Hematopoietic multipotent progenitor cell treated with erythropoietin and hydrocortisone succinate and interleukin-3 and kit ligand, for 15 days (in vitro differentiated cells): ENCODE results near the gene MAP6D1.
"Not testable (repeated sequence)": the region's sequence is repeated elsewhere in the genome, so short reads cannot be mapped to it uniquely, and the experiment has no call there.

Source experiments
- DNase-seq: peaks from one replicate; pipeline ENCODE4 v3.0.0-alpha.2; 2015; ENCODE audit warnings: low spot score

MAP6D1 gene

DNA sequence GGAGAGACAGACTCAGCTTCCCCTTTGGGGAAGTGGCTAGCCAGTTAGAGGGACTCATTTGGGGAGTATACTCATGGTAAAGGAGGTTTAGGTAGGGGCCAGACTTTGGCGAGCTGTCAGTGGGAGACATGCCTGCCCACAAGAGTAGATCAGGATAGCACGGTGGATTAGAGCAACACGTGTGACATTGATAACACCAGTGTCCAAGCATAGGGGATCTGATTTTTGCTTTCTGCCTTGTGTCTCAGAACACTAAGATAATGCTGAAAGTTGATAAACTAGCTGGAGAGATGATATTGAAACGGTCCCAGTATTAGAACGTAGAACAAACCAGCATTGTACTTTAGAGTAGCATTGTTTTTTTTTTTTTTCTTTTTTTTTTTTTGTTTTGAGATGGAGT is 25.9 kb downstream of the MAP6D1 start:
- DNase-seq = no peak

DNA sequence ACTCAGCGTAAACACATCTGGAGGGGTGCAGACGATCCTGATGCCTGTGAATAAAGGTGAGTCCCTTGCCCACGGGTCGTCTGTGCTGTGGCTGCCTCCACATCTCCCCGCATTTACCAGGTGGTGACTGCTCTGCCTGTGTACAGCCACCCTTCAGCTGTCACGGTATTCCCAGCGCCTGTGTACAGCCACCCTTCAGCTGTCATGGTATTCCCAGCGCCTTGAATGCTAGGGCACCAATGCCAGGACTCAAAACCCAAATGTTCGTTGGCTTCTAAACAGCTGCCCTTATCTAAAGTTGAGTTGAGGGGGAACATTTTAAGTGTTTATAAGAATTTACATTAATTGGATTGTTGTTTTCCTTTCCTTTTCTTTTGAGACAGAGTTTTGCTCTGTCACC is 27.4 kb downstream of the MAP6D1 start:
- DNase-seq = no peak

DNA sequence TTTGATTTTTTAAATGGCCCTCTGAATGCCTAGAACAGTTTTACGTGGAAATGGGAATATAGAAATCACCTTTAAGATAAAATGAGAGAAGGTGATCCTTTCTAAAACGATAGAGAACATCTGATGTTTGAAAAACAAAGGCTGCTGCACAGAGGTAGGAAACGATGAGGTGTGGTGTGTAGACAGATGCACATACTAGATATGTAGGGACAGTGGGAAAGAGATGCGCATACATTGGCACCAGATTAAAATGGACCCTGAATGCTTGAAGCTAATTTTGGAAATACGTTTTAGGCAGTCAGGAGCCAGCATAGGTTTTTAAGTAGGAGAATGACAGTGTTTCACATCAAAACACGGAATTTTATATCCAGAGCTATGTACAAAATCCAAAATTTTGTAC is 29.0 kb downstream of the MAP6D1 start:
- DNase-seq = no peak

DNA sequence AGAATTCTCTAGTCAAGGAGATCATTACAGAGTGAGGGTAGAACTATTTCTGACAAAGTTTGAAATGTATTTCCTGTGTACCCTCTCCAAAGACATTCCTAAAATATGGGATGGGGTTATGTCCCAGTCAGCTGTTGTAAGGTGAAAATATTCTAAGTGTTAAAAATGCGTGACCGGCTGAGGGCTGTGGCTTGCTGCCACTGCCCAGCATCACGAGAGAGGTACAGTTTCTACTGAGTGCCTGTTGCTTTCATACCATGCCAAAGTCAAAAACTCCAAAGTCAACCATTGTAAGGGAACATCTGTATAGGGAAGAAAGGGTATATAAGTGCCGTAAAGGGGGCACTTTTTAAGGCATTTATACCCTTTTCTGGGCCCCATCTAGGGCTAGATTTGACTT is 30.9 kb downstream of the MAP6D1 start:
- no peak for DNase-seq

DNA sequence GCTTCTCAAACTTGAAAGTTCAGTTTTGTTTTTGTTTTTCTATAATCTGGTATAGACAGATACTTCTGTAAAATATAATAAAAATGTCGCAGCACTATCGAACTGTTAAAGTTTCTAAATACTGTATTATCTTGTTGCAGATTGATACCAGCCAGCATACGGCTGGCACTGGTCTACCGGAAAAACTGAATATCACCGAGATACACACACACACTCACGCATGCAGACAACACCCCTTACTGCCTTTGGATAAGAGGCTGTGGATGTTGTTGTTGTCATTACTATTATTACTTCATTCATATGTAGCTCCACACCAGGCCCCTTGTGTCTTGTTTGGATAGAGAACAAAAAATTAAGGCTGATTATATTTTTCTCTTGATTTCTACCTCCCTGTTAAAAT is 32.4 kb downstream of the MAP6D1 start:
- DNase-seq = peak; percentile 31

GRCh38 chr3:183790700-183791099 is 34.7 kb downstream of the MAP6D1 start:
- DNase-seq = no peak

DNA sequence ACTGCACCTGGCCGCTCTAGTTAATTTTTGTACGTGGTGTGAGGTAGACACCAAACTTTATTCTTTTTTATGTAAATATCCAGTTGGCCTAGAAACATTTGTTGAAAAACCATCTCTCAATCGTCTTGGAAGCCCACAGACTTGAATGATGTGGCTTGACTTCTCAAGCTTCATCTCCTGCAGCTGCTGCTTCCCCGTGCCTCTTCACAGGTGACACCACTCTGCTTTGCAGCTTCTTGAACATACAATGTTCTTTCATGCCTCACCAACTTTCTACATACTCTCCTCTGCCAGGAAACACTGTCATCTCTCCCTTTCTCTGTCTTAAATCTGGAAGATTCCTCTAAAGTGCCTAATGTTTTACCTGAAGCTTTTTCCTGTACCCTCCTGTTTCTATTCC is 35.6 kb downstream of the MAP6D1 start:
- no peak for DNase-seq

DNA sequence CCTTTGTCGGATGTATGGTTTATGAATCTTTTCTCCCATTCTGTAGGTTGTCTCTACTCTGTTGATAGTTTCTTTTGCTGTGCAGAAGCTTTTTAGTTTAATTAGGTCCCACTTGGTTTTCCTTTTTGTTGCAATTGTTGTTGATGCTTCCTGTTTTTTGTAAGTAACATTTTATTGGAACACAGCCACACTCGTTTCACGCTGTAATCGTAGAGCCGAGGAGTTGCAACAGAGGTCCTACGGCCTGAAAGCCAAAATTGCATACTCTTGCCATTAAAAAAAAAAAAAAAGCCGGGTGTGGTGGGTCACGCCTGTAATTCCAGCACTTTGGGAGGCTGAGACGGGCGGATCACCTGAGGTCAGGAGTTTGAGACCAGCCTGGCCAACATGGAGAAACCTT is 40.9 kb downstream of the MAP6D1 start:
- not testable (repeated sequence) for DNase-seq

DNA sequence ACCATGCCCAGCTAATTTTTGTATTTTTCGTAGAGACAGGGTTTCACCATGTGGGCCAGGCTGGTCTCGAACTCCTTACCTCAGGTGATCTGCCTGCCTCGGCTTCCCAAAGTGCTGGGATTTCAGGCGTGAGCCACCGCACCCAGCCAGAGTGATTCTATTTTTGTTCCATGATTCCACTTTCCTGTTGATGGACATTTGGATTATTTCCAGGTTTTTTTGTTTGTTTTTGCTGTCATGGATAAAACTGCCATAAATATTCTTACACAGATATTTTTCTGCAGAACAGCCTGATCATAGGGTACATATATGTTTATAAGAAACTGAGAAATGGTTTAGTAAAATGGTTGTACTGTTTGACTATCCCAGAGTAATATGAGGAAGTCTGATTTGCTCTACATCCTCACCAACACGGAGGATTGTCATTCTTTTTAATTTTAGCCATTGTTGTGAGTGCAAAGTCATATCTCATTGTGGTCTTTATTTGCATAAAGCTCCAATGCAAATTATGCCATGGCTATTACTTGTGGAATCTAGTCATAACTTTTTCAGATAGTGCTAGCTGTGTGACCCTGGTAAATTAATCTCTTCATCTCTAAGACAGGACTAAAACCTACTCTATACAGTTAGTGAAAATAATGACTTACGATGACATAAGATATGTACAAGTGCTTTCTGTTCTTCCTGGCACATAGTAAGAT is 42.7 kb downstream of the MAP6D1 start:
- DNase-seq = no peak

- DNase-seq = no peak
Observed at GRCh38 chr3:183781246-183781645, 44.1 kb downstream of the MAP6D1 start.

DNA sequence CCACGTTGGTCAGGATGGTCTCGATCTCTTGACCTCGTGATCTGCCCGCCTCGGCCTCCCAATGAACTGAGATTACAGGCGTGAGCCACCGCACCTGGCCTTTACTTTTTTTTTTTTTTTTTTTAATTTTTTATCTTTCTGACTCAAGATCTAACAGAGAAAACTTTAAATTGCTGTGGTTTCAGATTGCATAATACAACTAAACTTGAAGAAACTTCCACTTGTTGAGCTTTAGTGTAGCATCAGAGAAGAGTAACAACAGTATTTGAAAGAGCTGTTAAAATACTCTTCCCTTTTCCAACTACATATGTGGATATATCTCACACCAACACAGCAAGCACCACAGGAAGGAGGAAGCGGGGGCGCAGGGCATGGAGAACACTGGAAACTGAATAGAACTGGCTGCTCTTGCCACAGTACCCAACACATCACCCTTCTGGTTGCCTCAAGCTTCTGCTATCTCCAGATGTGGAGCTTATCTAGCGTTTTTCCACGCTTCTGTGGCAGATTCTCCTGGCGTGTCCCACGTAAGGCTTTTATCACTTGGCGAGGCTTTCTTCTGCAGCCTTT is 45.4 kb downstream of the MAP6D1 start:
- DNase-seq = no peak

DNA sequence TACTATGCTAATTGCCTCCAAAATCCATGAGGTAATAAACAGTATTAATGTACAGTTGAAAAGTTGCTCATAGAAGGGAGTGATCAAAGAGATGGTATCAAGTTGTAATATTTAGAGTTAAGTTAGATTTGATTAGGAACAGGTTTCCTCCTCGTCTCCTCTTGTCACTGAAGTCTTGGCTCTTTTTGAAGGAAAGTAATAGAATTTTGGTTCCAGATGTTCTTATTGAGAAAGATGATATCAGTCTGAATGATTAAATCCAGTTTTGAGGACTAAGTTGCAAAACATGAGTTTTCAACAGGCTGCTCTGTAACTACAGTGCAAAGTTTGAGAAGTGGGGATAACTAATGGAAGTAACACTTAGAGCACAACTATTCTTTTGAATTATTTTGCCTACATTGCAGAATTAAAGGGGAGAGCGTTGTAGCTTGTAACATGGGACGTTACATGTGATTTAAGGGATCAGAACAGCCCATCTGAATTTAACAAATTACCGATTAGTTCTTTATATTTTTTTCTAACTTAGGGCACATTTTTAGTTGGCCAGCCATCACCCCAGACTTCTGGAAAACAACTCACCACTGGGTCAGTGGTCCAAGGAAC is 48.3 kb downstream of the MAP6D1 start:
- DNase-seq = no peak

GRCh38 chr3:183776451-183776850 is 48.9 kb downstream of the MAP6D1 start:
- DNase-seq = not testable (repeated sequence)

GRCh38 chr3:183775781-183776180 is 49.6 kb downstream of the MAP6D1 start:
- DNase-seq = no peak

- DNase-seq = no peak
Observed at GRCh38 chr3:183774631-183775030, 50.7 kb downstream of the MAP6D1 start.

- DNase-seq = no peak
Observed at GRCh38 chr3:183769453-183769852, 55.9 kb downstream of the MAP6D1 start.

- no peak for DNase-seq
Observed at GRCh38 chr3:183768114-183768513, 57.3 kb downstream of the MAP6D1 start.

GRCh38 chr3:183766745-183767606 is 58.4 kb downstream of the MAP6D1 start:
- peak; percentile 74 for DNase-seq

GRCh38 chr3:183766107-183766506 is 59.3 kb downstream of the MAP6D1 start:
- DNase-seq = no peak
